Calu3 (cell line): Measurements from ENCODE around the gene NBPF1. TPM values are rescaled to one million over a fixed set of nuclear protein-coding genes. Genes with fewer than 3 reads are reported as not detected.
"Not testable (repeated sequence)": the region's sequence is repeated elsewhere in the genome, so short reads cannot be mapped to it uniquely, and the experiment has no call there.

ENCODE experiments used
- BruUV-seq: library from RNA; stranded (reverse); fragments of 400-500 nt; replicated peaks from 2 replicates; lab custom pipeline; 2021; lab: Mats Ljungman, UMichigan
- CTCF ChIA-PET: fragments of 300-600 bp; sonication (Branson Sonifier 250); formaldehyde crosslinking; loops from one replicate; lab custom pipeline; 2022; ENCODE audit warnings: antibody characterized with exemption; lab: Charles Lee
- DNase-seq: peaks from one replicate; pipeline ENCODE4 v3.0.0; 2022
- H3K27ac Mint-ChIP-seq: one replicate; pipeline ENCODE4 v1.8.0; 2022; ENCODE audit warnings: mixed read lengths; ENCODE audit not compliant: unreplicated experiment
- H3K27me3 Mint-ChIP-seq: one replicate; pipeline ENCODE4 v1.8.0; 2022; ENCODE audit warnings: mixed read lengths; ENCODE audit not compliant: unreplicated experiment
- H3K36me3 Mint-ChIP-seq: one replicate; pipeline ENCODE4 v1.8.0; 2022; ENCODE audit warnings: mild to moderate bottlenecking, moderate library complexity, mixed read lengths; ENCODE audit not compliant: insufficient read depth, unreplicated experiment
- H3K4me1 Mint-ChIP-seq: one replicate; pipeline ENCODE4 v1.8.0; 2022; ENCODE audit warnings: mild to moderate bottlenecking, low read depth, mixed read lengths; ENCODE audit not compliant: unreplicated experiment
- H3K4me3 Mint-ChIP-seq: one replicate; pipeline ENCODE4 v1.8.0; 2022; ENCODE audit warnings: mild to moderate bottlenecking, low read depth, moderate library complexity, mixed read lengths; ENCODE audit not compliant: unreplicated experiment
- H3K9me3 Mint-ChIP-seq: one replicate; pipeline ENCODE4 v1.8.0; 2022; ENCODE audit warnings: low read depth, mixed read lengths; ENCODE audit not compliant: unreplicated experiment
- intact Hi-C: fragments of 100-400 bp; cut with micrococcal nuclease; formaldehyde crosslinking; loops from one replicate; pipeline ENCODE4 v1.10.0; 2022; ENCODE audit not compliant: unreplicated experiment
- total RNA-seq: library from RNA; stranded (reverse); gene quantifications from 2 replicates; pipeline ENCODE4 v1.2.3, GENCODE V29; 2022
- TF ChIP-seq, protein P1 (sequence below): fragments of 200-600 bp; IDR thresholded peaks from one replicate; pipeline ENCODE4 v1.8.0; 2022; ENCODE audit warnings: antibody characterized with exemption; ENCODE audit not compliant: unreplicated experiment

NBPF1 gene
- total RNA-seq, 1 experiment from 2014 or later, result 26.4 TPM

DNA sequence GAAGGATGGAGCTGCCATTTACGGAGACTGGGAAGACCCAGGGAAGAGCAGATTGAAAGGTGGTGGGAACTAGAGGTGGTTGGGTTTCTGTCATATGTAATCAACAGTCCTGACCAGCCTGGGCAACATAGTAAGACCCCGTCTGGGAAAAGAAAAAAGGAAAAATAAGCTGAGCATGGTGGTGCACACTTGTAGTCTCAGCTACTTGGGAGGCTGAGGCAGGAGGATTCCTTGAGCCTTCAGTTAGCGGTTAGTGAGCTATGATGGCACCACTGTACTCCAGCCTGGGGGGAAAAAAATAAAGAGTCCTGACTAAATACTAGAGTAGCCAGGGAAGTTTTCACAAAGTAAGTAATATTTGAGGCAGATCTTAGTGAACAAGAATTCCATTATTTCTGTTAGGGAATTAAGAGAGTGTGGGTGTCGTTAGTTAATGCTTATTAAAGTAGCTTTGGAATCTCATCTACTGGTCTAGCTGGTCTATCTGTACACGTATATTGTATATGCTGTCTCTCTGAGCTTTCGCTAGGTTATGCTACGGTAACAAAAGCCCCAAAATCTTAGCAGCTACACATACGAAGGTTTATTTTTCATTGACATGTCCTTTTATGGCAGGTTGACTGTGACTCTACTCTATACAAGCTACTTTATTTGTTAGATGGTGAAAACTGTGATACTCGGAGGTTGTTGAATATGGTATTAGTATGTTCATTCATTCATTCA, 4.4 kb downstream of the NBPF1 start:
- H3K36me3 Mint-ChIP-seq, result no peaks in the 10 kb centered on the region
- TF ChIP-seq, protein P1, sequence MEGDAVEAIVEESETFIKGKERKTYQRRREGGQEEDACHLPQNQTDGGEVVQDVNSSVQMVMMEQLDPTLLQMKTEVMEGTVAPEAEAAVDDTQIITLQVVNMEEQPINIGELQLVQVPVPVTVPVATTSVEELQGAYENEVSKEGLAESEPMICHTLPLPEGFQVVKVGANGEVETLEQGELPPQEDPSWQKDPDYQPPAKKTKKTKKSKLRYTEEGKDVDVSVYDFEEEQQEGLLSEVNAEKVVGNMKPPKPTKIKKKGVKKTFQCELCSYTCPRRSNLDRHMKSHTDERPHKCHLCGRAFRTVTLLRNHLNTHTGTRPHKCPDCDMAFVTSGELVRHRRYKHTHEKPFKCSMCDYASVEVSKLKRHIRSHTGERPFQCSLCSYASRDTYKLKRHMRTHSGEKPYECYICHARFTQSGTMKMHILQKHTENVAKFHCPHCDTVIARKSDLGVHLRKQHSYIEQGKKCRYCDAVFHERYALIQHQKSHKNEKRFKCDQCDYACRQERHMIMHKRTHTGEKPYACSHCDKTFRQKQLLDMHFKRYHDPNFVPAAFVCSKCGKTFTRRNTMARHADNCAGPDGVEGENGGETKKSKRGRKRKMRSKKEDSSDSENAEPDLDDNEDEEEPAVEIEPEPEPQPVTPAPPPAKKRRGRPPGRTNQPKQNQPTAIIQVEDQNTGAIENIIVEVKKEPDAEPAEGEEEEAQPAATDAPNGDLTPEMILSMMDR, result no peak
- CTCF ChIA-PET, result interaction anchor here (0.7 kb wide), 1 partner anchor 22 kb away, joined by 3 read pairs; no protein-coding TSS in a partner anchor
- no peak overlapping the region for H3K4me3 Mint-ChIP-seq
- no peak for DNase-seq
- intact Hi-C loops, result no loop called here
- H3K27ac Mint-ChIP-seq, result no peak overlapping the region
- no peaks in the 10 kb centered on the region for H3K4me1 Mint-ChIP-seq
- no peaks in the 10 kb centered on the region for H3K9me3 Mint-ChIP-seq
- BruUV-seq, result no TSS peak
- H3K27me3 Mint-ChIP-seq, result no peaks in the 10 kb centered on the region

- DNase-seq, H3K4me3 Mint-ChIP-seq, BruUV-seq, H3K4me1 Mint-ChIP-seq, CTCF ChIA-PET, H3K9me3 Mint-ChIP-seq, H3K36me3 Mint-ChIP-seq, H3K27me3 Mint-ChIP-seq, intact Hi-C loops, H3K27ac Mint-ChIP-seq: not testable (repeated sequence)
Measured at GRCh38 chr1:16607853-16608815, 5.2 kb downstream of the NBPF1 start.

GRCh38 chr1:16607433-16607851, 5.9 kb downstream of the NBPF1 start:
- no peak for DNase-seq
- BruUV-seq, result no TSS peak
- Mint-ChIP-seq H3K4me3 (no peak overlapping the region), H3K9me3 (no peaks in the 10 kb centered on the region), H3K27ac (no peak overlapping the region), H3K36me3 (no peaks in the 10 kb centered on the region), H3K4me1 (no peaks in the 10 kb centered on the region), H3K27me3 (no peaks in the 10 kb centered on the region)
- TF ChIP-seq, protein P1, result no peak
- CTCF ChIA-PET, result no interaction called here
- intact Hi-C loops, result no loop called here

DNA sequence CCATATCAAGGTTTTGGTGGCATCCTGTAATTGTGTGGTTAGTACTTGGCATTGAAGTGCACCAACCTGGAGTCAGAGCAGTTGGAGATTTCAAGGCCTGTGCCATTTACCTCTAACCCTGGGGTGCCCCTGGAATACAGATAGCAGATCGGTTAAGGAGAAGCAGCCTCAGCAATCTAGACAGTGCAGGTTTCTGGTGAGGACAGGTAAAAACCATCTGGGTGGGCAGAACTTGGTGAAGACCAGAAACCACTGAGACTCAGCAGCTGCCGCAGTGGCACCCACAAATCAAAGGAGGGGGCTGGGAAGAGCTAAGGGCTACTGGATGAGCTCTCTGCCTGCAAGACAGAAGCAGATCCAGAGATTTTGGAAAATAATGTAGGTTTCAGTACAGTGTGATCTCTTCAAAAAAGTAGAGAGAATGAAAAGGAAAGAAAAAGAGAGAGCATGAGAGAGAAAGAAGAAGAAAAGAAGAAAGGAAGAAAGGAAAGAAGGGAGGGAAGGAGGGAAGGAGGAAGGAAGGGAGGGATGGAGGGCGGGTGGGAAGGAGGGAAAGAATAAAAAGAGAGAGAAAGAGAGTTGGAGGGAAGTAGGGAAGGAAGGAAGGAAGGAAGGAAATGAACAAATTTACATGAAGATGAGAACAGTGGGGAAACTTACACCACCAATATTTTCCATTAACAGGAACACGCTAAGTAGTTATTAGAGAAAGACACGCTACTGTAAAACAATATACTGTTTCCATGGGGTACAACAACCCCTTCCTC, 6.5 kb downstream of the NBPF1 start:
- H3K4me1 Mint-ChIP-seq, H3K9me3 Mint-ChIP-seq, H3K27ac Mint-ChIP-seq, BruUV-seq, H3K27me3 Mint-ChIP-seq, intact Hi-C loops, CTCF ChIA-PET, H3K4me3 Mint-ChIP-seq, DNase-seq, H3K36me3 Mint-ChIP-seq: not testable (repeated sequence)
